HG03066 (cell line): Measurements from ENCODE around the gene ARHGEF10L.

Source experiments
- ATAC-seq: cut with Tn5 transposase; IDR thresholded peaks from one replicate; pipeline ENCODE4 v1.9.1; 2021; ENCODE audit warnings: low read depth; ENCODE audit not compliant: unreplicated experiment

Gene ARHGEF10L

GRCh38 chr1:17669866-17670451, 130.5 kb downstream of the ARHGEF10L start:
- ATAC-seq = no peak

- no peak for ATAC-seq
Measured at GRCh38 chr1:17670587-17671313, 131.3 kb downstream of the ARHGEF10L start.

GRCh38 chr1:17671314-17671705, 131.8 kb downstream of the ARHGEF10L start:
- ATAC-seq = no peak

- ATAC-seq = no peak
Measured at GRCh38 chr1:17671741-17672140, 132.2 kb downstream of the ARHGEF10L start.

DNA sequence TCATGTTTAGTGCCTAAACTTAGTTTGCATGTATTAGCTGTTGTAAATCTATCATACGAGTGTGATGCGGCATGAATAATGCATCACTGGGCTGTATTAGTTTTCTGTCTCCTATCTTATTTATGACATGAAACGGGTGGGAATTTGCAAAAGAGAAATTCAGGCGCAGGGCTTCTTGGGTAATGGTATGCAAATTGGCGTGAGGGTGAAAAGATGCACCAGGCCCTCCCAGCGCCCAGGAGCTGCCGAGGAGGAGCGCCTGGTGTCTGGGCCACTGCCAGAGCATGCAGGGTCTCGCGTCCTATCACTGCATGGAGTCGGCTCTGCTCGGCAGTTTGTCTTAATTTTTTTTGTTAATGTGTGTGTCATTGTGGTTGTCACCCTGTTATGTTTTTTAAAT, 132.7 kb downstream of the ARHGEF10L start:
- ATAC-seq = no peak

GRCh38 chr1:17673329-17674072, 134.0 kb downstream of the ARHGEF10L start:
- no peak for ATAC-seq

- ATAC-seq = no peak
Measured at GRCh38 chr1:17674726-17675500, 135.4 kb downstream of the ARHGEF10L start.

DNA sequence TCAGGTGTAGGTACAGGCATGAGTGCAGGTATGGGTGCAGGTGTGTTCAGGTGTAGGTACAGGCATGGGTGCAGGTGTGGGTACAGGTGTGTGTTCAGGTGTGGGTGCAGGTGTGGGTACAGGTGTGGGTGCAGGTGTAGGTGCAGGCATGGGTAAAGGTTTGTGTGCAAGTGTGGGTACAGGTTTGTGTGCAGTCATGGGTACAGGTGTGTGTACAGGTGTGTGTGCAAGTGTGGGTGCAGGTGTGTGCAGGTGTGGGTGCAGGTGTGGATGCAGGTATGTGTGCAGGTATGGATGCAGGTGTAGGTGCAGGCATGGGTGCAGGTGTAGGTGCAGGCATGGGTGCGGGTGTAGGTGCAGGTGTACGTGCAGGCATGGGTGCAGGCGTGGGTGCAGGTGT, 136.2 kb downstream of the ARHGEF10L start:
- ATAC-seq = no peak

GRCh38 chr1:17676387-17677060, 137.0 kb downstream of the ARHGEF10L start:
- no peak for ATAC-seq

- ATAC-seq = no peak
Measured at GRCh38 chr1:17678011-17678410, 138.5 kb downstream of the ARHGEF10L start.

DNA sequence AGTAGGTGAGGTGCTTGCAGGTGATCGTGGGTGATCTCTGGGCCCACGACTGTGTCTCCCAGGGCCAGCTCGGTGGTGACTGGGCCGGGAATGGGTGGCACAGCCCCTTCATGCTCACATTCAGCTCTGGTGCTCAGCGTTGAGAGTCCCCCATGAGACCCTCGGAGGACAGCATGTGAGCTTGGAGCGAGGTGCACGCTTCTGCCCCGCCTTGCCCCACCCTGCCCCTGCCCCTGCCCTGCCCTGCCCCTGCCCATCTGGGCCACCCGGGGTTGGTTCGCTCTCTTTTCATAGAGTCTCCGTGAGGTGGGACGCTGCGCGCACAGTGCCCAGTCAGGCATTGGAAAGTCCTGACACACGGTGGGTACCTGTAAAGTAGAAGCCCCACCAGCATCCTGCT, 140.4 kb downstream of the ARHGEF10L start:
- no peak for ATAC-seq

GRCh38 chr1:17680308-17680707, 140.8 kb downstream of the ARHGEF10L start:
- no peak for ATAC-seq

DNA sequence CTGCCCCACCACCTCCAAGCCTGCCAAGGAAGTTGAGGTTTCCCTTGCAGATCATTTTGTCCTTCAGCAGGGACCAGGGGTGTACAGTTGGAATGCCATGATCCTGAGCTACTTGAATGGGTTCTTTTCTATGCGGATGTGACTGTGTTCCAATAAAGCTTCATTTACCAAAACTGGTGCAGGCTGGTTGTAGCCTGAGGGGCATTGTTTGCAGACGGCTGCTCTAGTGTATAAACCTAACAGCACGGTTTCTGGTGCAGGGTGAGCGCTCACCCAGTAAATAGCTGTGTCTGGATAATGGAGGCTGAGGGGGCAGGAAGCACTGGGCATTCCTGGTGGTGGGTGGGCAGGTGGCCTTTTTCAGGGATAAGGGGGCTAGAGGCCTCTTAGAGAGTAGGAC, 142.9 kb downstream of the ARHGEF10L start:
- no peak for ATAC-seq

- no peak for ATAC-seq
Measured at GRCh38 chr1:17683598-17683997, 144.1 kb downstream of the ARHGEF10L start.

DNA sequence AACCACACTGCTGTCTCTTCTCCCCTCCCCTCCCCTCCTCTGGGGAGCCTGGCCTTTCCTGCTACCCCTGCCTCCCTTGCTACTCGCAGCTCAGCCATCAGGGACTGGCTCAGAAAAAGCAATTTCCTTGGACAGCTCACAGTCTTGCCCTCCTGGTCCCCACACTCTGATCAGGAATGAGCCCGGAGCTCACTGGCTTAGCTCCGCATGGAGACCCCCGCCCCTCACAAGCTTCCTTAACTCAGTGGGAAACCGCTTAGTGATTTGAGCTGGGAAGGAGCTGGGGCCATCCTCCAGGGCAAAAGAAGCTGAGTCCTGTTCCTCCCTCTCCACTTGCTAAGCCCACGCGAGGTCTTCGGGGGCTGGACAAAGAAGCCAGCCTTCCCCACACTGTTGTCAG, 145.3 kb downstream of the ARHGEF10L start:
- ATAC-seq = no peak

- no peak for ATAC-seq
Measured at GRCh38 chr1:17686258-17686657, 146.8 kb downstream of the ARHGEF10L start.

- ATAC-seq = no peak
Measured at GRCh38 chr1:17687145-17687544, 147.6 kb downstream of the ARHGEF10L start.

DNA sequence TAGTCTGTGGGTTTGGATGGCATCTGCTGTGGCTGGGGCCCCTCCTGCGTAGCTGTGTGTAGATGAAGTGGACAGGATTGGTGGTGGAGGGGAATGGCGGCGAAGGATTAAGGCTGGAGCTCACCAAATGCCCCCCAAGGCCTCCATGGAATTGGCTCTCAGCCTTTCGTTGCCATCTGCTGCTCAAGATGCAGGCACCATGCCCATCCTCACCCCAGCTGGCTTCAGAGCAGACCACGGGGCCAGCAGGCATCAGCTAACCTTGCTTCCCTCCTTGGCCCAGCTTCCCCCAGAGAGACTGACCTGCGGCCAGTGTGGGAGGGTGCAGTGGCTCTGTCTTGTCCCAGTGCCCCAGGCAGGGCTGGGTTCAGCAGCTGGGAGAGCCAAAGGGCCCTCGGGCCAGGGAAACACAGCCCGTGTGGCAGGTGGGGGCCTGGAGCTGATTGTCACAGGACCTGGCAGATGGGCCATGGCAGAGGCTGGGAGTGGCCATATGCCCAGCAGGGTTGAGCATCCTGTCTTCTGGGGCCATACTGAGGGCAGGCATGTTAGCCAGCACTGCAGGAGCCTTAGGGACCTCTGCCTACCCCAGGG, 148.8 kb downstream of the ARHGEF10L start:
- ATAC-seq = no peak

GRCh38 chr1:17689011-17689410, 149.5 kb downstream of the ARHGEF10L start:
- ATAC-seq = no peak
